ENCODE measurements around the gene CIB1.

GRCh38 chr15:90213122-90213817 lies 20.5 kb downstream of the CIB1 start:
- no peak for TF ChIP-seq ASH2L (IDR thresholded peaks at IDR 0.05; ENCODE audit: low read length)
- TF ChIP-seq TAF1 (IDR thresholded peaks at IDR 0.05; ENCODE audit: low read depth, low read length): no peak
- no peak for TF ChIP-seq CTCF (IDR thresholded peaks at IDR 0.05; ENCODE audit: control extremely low read depth in 1 of 3, insufficient read depth in 1 of 3, low read depth in 1 of 3, low read length in 3 of 3)
- no peak for TF ChIP-seq CHD2 (IDR thresholded peaks at IDR 0.05; ENCODE audit: low read length)
- TF ChIP-seq EGR1 (IDR thresholded peaks at IDR 0.05; ENCODE audit: borderline replicate concordance, low read depth, low read length): no peak
- no peak for TF ChIP-seq JUN (IDR thresholded peaks at IDR 0.05; ENCODE audit: low read depth, low read length)
- TF ChIP-seq MAX (IDR thresholded peaks at IDR 0.05): no peak
- no peak for TF ChIP-seq POLR2AphosphoS5 (IDR thresholded peaks at IDR 0.05; ENCODE audit: low read depth, low read length)
- TF ChIP-seq SP1 (IDR thresholded peaks at IDR 0.05; ENCODE audit: low read depth, low read length): no peak
